ENCODE data around the gene SLC44A3. TPM values are rescaled to one million over a fixed set of nuclear protein-coding genes. Genes with fewer than 3 reads are reported as not detected.

The SLC44A3 gene
- total and polyA plus RNA-seq, 2 experiments from 2014 or later: 2.9 to 4.5 TPM

DNA sequence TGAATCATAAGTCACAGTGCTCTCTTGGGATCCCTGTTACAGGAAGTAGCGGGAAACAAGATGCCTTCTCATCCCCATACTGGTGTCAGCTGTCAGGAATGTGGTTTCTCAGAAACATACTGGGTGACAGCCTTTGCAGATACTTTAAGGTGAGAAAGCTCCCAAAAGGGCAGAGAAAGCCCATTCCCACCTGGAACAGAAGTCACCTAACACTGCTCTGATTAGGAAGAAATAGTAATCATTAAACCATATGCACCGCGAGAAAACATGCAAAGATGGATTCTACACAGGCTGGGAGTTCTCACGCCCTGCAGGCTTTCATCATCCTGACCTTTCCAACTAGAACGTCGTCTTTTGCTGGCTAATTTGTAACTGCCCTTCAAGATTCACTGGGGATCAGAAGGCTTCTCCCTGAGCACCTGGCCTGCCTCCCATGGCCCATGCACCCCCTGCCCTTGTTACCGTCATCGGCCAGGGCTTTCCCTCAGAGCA lies 46.2 kb upstream of the SLC44A3 start:
- Histone ChIP-seq H3K27me3 (ENCODE audit: insufficient read depth) (no peaks in the 10 kb centered on the region), H3K27ac (ENCODE audit: low read depth) (no peak overlapping the region), H3K4me2 (no peak overlapping the region), H2AFZ (no peak overlapping the region), H4K20me1 (replicated peaks; ENCODE audit: insufficient read depth) (no peaks in the 10 kb centered on the region), H3K79me2 (replicated peaks; ENCODE audit: insufficient read depth) (no peaks in the 10 kb centered on the region), H3K36me3 (ENCODE audit: insufficient read depth) (no peaks in the 10 kb centered on the region), H3K9me2 (ENCODE audit: insufficient read depth) (0 out of 2 replicates have a peak, but pooled peaks cover 7% of the 10 kb centered on the region), H3K4me1 (ENCODE audit: insufficient read depth) (no peaks in the 10 kb centered on the region), H3F3A (replicated peaks; ENCODE audit: low read depth) (no peaks in the 10 kb centered on the region), H3K4me3 (no peak overlapping the region)
- no peaks in the 10 kb centered on the region for H3K36me3 Mint-ChIP-seq (ENCODE audit: low read depth)
- no peaks in the 10 kb centered on the region for H3K9me3 Mint-ChIP-seq
- no peak overlapping the region for H3K27ac Mint-ChIP-seq
- DNase-seq (ENCODE audit: low spot score) (peak; percentile 23), ATAC-seq (peak; percentile 61)
- H3K27me3 Mint-ChIP-seq (ENCODE audit: insufficient read depth, low read depth, poor library complexity): peaks cover 1% of the 10 kb centered on the region
- no peak overlapping the region for H3K4me3 Mint-ChIP-seq
- H3K4me1 Mint-ChIP-seq: peaks cover 9% of the 10 kb centered on the region; the same call in 2 of the 3 replicates
- TF ChIP-seq JUNB (IDR thresholded peaks at IDR 0.05; ENCODE audit: unreplicated experiment): no peak
- TF ChIP-seq CTCF (conservative IDR thresholded peaks at IDR 0.05; ENCODE audit: low read depth in 2 of 2): no peak
- TF ChIP-seq ZNF331 (CRISPR knock-in tag; IDR thresholded peaks at IDR 0.05; ENCODE audit: low read depth): no peak
- TF ChIP-seq, protein P1, sequence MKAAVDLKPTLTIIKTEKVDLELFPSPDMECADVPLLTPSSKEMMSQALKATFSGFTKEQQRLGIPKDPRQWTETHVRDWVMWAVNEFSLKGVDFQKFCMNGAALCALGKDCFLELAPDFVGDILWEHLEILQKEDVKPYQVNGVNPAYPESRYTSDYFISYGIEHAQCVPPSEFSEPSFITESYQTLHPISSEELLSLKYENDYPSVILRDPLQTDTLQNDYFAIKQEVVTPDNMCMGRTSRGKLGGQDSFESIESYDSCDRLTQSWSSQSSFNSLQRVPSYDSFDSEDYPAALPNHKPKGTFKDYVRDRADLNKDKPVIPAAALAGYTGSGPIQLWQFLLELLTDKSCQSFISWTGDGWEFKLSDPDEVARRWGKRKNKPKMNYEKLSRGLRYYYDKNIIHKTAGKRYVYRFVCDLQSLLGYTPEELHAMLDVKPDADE (IDR thresholded peaks at IDR 0.05): no peak
- TF ChIP-seq ZNF114 (CRISPR knock-in tag; IDR thresholded peaks at IDR 0.05): no peak
- TF ChIP-seq CREB1 (CRISPR knock-in tag; IDR thresholded peaks at IDR 0.05; ENCODE audit: low read depth): no peak
- TF ChIP-seq EZH2phosphoT487 (IDR thresholded peaks at IDR 0.05; ENCODE audit: unreplicated experiment): no peak
- no peak for TF ChIP-seq REST (IDR thresholded peaks at IDR 0.05; ENCODE audit: unreplicated experiment)
- TF ChIP-seq NANOG (IDR thresholded peaks at IDR 0.05; ENCODE audit: borderline replicate concordance): no peak
- TF ChIP-seq POLR2AphosphoS5 (IDR thresholded peaks at IDR 0.05; ENCODE audit: low read depth): no peak
- TF ChIP-seq, protein P2, sequence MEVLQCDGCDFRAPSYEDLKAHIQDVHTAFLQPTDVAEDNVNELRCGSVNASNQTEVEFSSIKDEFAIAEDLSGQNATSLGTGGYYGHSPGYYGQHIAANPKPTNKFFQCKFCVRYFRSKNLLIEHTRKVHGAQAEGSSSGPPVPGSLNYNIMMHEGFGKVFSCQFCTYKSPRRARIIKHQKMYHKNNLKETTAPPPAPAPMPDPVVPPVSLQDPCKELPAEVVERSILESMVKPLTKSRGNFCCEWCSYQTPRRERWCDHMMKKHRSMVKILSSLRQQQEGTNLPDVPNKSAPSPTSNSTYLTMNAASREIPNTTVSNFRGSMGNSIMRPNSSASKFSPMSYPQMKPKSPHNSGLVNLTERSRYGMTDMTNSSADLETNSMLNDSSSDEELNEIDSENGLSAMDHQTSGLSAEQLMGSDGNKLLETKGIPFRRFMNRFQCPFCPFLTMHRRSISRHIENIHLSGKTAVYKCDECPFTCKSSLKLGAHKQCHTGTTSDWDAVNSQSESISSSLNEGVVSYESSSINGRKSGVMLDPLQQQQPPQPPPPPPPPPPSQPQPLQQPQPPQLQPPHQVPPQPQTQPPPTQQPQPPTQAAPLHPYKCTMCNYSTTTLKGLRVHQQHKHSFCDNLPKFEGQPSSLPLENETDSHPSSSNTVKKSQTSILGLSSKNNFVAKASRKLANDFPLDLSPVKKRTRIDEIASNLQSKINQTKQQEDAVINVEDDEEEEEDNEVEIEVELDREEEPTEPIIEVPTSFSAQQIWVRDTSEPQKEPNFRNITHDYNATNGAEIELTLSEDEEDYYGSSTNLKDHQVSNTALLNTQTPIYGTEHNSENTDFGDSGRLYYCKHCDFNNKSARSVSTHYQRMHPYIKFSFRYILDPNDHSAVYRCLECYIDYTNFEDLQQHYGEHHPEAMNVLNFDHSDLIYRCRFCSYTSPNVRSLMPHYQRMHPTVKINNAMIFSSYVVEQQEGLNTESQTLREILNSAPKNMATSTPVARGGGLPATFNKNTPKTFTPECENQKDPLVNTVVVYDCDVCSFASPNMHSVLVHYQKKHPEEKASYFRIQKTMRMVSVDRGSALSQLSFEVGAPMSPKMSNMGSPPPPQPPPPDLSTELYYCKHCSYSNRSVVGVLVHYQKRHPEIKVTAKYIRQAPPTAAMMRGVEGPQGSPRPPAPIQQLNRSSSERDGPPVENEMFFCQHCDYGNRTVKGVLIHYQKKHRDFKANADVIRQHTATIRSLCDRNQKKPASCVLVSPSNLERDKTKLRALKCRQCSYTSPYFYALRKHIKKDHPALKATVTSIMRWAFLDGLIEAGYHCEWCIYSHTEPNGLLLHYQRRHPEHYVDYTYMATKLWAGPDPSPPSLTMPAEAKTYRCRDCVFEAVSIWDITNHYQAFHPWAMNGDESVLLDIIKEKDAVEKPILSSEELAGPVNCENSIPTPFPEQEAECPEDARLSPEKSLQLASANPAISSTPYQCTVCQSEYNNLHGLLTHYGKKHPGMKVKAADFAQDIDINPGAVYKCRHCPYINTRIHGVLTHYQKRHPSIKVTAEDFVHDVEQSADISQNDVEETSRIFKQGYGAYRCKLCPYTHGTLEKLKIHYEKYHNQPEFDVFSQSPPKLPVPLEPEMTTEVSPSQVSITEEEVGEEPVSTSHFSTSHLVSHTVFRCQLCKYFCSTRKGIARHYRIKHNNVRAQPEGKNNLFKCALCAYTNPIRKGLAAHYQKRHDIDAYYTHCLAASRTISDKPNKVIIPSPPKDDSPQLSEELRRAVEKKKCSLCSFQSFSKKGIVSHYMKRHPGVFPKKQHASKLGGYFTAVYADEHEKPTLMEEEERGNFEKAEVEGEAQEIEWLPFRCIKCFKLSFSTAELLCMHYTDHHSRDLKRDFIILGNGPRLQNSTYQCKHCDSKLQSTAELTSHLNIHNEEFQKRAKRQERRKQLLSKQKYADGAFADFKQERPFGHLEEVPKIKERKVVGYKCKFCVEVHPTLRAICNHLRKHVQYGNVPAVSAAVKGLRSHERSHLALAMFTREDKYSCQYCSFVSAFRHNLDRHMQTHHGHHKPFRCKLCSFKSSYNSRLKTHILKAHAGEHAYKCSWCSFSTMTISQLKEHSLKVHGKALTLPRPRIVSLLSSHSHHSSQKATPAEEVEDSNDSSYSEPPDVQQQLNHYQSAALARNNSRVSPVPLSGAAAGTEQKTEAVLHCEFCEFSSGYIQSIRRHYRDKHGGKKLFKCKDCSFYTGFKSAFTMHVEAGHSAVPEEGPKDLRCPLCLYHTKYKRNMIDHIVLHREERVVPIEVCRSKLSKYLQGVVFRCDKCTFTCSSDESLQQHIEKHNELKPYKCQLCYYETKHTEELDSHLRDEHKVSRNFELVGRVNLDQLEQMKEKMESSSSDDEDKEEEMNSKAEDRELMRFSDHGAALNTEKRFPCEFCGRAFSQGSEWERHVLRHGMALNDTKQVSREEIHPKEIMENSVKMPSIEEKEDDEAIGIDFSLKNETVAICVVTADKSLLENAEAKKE (CRISPR knock-in tag; IDR thresholded peaks at IDR 0.05): no peak
- TF ChIP-seq EZH2 (IDR thresholded peaks at IDR 0.05; ENCODE audit: low read depth, unreplicated experiment): no peak
- TF ChIP-seq STAT1 (IDR thresholded peaks at IDR 0.05; ENCODE audit: unreplicated experiment): no peak

Data from GM23338 (cell line).